Ishikawa (cell line): ENCODE results near the gene TSPAN11.

ENCODE experiments used
- CEBPB ChIP-seq: IDR thresholded peaks from 2 replicates; pipeline ENCODE4 v1.6.1; 2012
- CREB1 ChIP-seq: IDR thresholded peaks from 2 replicates; pipeline ENCODE4 v1.6.1; 2012; ENCODE audit warnings: low read depth
- EGR1 ChIP-seq: IDR thresholded peaks from 2 replicates; pipeline ENCODE4 v1.6.1; 2012
- EP300 ChIP-seq: IDR thresholded peaks from 2 replicates; pipeline ENCODE4 v1.6.1; 2012; ENCODE audit warnings: borderline replicate concordance
- FOXM1 ChIP-seq: IDR thresholded peaks from 2 replicates; pipeline ENCODE4 v1.6.1; 2012; ENCODE audit warnings: low read depth, borderline replicate concordance
- MAX ChIP-seq: IDR thresholded peaks from 2 replicates; pipeline ENCODE4 v1.6.1; 2012
- NFIC ChIP-seq: IDR thresholded peaks from 2 replicates; pipeline ENCODE4 v1.6.1; 2012
- RAD21 ChIP-seq: IDR thresholded peaks from 2 replicates; pipeline ENCODE4 v1.6.1; 2012; ENCODE audit warnings: low read depth
- TAF1 ChIP-seq: IDR thresholded peaks from 2 replicates; pipeline ENCODE4 v1.6.1; 2012; ENCODE audit warnings: low read depth, mild to moderate bottlenecking
- TCF12 ChIP-seq: IDR thresholded peaks from 2 replicates; pipeline ENCODE4 v1.6.1; 2012; ENCODE audit warnings: low read depth
- TEAD4 ChIP-seq: IDR thresholded peaks from 2 replicates; pipeline ENCODE4 v1.6.1; 2012
- YY1 ChIP-seq: IDR thresholded peaks from 2 replicates; pipeline ENCODE4 v1.6.1; 2012; ENCODE audit warnings: low read depth
- ZBTB7A ChIP-seq: IDR thresholded peaks from 2 replicates; pipeline ENCODE4 v1.6.1; 2012; ENCODE audit warnings: low read depth
- TF ChIP-seq, protein P1 (sequence below): IDR thresholded peaks from 2 replicates; pipeline ENCODE4 v1.6.1; 2012; ENCODE audit warnings: low read depth, mild to moderate bottlenecking
- TF ChIP-seq, protein P2 (sequence below): IDR thresholded peaks from 2 replicates; pipeline ENCODE4 v1.6.1; 2012

Gene TSPAN11

DNA sequence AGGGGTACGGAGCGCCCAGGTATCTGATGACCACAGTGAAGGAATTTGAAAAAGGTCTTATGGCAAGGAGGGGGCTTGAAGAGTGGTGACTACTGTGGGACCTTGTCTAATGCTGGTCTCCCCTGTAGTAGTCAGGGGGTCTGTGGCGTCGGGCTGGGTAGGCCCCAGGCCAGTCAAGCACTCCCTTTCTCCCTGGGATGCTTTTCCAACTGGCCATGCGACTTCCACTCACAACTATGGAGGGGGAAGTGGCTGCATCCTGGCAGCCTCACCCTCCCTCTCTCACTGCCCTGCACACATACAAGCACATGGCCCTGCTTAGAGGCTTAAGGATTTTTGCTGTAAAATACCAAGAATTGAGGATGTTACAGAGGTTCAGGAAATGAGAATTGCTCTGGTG is 4.1 kb downstream of the TSPAN11 start:
- TF ChIP-seq EP300, result no peak
- TF ChIP-seq, protein P1, sequence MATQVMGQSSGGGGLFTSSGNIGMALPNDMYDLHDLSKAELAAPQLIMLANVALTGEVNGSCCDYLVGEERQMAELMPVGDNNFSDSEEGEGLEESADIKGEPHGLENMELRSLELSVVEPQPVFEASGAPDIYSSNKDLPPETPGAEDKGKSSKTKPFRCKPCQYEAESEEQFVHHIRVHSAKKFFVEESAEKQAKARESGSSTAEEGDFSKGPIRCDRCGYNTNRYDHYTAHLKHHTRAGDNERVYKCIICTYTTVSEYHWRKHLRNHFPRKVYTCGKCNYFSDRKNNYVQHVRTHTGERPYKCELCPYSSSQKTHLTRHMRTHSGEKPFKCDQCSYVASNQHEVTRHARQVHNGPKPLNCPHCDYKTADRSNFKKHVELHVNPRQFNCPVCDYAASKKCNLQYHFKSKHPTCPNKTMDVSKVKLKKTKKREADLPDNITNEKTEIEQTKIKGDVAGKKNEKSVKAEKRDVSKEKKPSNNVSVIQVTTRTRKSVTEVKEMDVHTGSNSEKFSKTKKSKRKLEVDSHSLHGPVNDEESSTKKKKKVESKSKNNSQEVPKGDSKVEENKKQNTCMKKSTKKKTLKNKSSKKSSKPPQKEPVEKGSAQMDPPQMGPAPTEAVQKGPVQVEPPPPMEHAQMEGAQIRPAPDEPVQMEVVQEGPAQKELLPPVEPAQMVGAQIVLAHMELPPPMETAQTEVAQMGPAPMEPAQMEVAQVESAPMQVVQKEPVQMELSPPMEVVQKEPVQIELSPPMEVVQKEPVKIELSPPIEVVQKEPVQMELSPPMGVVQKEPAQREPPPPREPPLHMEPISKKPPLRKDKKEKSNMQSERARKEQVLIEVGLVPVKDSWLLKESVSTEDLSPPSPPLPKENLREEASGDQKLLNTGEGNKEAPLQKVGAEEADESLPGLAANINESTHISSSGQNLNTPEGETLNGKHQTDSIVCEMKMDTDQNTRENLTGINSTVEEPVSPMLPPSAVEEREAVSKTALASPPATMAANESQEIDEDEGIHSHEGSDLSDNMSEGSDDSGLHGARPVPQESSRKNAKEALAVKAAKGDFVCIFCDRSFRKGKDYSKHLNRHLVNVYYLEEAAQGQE, result no peak
- no peak for TF ChIP-seq CREB1
- no peak for TF ChIP-seq TCF12
- no peak for TF ChIP-seq FOXM1
- TF ChIP-seq NFIC, result no peak
- TF ChIP-seq TAF1, result no peak
- TF ChIP-seq YY1, result no peak
- TF ChIP-seq MAX, result no peak
- TF ChIP-seq, protein P2, sequence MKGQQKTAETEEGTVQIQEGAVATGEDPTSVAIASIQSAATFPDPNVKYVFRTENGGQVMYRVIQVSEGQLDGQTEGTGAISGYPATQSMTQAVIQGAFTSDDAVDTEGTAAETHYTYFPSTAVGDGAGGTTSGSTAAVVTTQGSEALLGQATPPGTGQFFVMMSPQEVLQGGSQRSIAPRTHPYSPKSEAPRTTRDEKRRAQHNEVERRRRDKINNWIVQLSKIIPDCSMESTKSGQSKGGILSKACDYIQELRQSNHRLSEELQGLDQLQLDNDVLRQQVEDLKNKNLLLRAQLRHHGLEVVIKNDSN, result no peak
- TF ChIP-seq EGR1, result no peak
- no peak for TF ChIP-seq TEAD4
- no peak for TF ChIP-seq CEBPB
- no peak for TF ChIP-seq ZBTB7A
- no peak for TF ChIP-seq RAD21

- TF ChIP-seq, protein P1, result no peak
- no peak for TF ChIP-seq FOXM1
- TF ChIP-seq EP300, result no peak
- TF ChIP-seq TCF12, result no peak
- TF ChIP-seq TEAD4, result no peak
- no peak for TF ChIP-seq TAF1
- no peak for TF ChIP-seq MAX
- no peak for TF ChIP-seq ZBTB7A
- no peak for TF ChIP-seq CREB1
- no peak for TF ChIP-seq EGR1
- no peak for TF ChIP-seq CEBPB
Observed at GRCh38 chr12:30932881-30933280, 6.3 kb downstream of the TSPAN11 start.

DNA sequence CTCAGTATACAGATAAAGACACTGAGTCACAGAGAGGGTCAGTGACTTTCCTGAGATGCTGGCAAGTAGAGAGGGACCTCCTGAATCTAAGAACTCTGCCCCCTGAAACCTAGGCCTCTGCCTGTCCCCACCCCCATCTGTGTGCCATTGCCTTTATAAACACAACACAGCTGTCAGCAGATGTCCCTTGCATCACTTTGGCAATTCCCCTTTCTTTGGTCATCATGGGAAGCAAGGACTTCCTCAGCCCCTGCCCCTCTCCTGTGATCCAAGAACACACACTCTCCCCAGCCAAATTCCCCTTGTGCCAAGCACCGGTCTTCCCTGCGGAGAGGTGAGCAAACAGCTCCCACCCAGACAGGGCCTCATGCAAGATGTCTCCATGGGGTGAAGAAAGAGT is 8.3 kb downstream of the TSPAN11 start:
- no peak for TF ChIP-seq YY1
- TF ChIP-seq CEBPB, result no peak
- TF ChIP-seq MAX, result no peak
- TF ChIP-seq ZBTB7A, result no peak
- TF ChIP-seq TEAD4, result no peak
- TF ChIP-seq TCF12, result no peak
- no peak for TF ChIP-seq EP300
- TF ChIP-seq EGR1, result no peak
- no peak for TF ChIP-seq CREB1
- no peak for TF ChIP-seq TAF1
- no peak for TF ChIP-seq FOXM1
- TF ChIP-seq RAD21, result no peak
- TF ChIP-seq NFIC, result no peak
- TF ChIP-seq, protein P2, result no peak

DNA sequence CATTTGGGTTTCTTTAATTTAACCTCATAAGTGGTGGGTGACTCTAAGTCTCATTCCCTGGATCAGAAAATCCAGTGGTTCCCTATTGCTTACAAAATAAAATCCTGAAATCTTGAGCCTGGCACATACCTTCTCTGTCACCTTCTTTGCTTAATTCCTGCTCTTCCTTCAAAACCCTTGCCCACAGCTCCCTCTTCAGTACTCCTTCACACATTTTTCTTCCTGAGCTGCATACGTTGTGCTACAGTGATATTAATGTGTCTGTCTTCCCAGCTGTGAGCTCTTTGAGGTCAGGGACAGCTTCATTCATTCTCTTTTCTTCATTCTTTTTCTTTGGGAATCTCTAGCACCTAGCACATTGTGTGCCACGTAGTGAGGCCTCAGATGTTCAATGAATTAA is 9.5 kb downstream of the TSPAN11 start:
- TF ChIP-seq YY1 (no peak), RAD21 (peak; percentile 26; the same call in 1 of the 2 replicates)

DNA sequence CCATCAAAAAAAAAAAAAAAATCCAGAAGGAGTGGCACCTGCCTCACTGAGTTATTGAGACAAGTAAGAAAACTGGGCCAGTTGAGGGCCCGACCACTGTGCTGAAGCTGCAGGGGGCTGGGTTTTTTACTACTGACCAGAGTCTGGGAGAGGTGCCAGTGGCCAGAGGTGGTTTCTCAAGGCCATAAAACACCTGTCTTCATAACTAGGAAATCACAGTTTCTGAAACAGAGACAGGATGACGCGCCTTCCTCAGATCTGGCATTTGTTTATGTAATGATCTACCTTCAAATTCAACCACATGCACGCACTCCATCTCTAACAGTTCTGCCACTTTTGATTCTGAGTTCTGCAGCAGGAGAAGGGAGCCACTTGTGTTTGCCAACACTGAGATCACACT is 12.7 kb downstream of the TSPAN11 start:
- TF ChIP-seq YY1, result no peak
- TF ChIP-seq, protein P1, result no peak
- TF ChIP-seq NFIC, result no peak
- no peak for TF ChIP-seq TEAD4
- no peak for TF ChIP-seq EGR1
- TF ChIP-seq EP300, result no peak
- TF ChIP-seq CREB1, result no peak
- TF ChIP-seq, protein P2, result no peak
- no peak for TF ChIP-seq TCF12
- no peak for TF ChIP-seq ZBTB7A
- no peak for TF ChIP-seq TAF1
- no peak for TF ChIP-seq CEBPB
